Gastrocnemius medialis (tissue), 4 donors: ENCODE results near the gene TMEM266. TPM values are rescaled to one million over a fixed set of nuclear protein-coding genes. Genes with fewer than 3 reads are reported as not detected.

ENCODE experiments used
- ATAC-seq, 2 donors: fragments of 150-250 bp; one replicate each; pipeline ENCODE4 v1.9.1; 2016
- DNase-seq, 2 donors: peaks; one replicate each; pipeline ENCODE4 v3.0.0-alpha.2; 2019
- H3K27ac ChIP-seq, 4 donors: fragments of 200-600 bp; sonication (generic); 1 replicate in 1 of 4; 2 replicates in 3 of 4; pipeline ENCODE4 v1.5.1; 2016 to 2018; ENCODE audit warnings: mild to moderate bottlenecking in 2 of 4, moderate library complexity in 1 of 4
- H3K27me3 ChIP-seq, 3 donors: fragments of 200-600 bp; sonication (generic) in 2 of 3; 1 replicate in 1 of 3; 2 replicates in 2 of 3; pipeline versions ENCODE4 v1.5.1 to v1.6.0; 2016 to 2019; ENCODE audit warnings: mild to moderate bottlenecking in 1 of 3, moderate library complexity in 1 of 3
- H3K36me3 ChIP-seq, 2 donors: fragments of 200-600 bp; sonication (generic) in 1 of 2; one replicate each; pipeline ENCODE4 v1.5.1; 2017 to 2018
- H3K4me1 ChIP-seq, 2 donors: fragments of 200-600 bp; sonication (generic) in 1 of 2; one replicate each; pipeline ENCODE4 v1.5.1; 2016 to 2017; ENCODE audit warnings: mild to moderate bottlenecking in 2 of 2
- H3K4me3 ChIP-seq, 4 donors: fragments of 200-600 bp; sonication (generic) in 3 of 4; 1 replicate in 1 of 4; 2 replicates in 3 of 4; pipeline ENCODE4 v1.5.1; 2016 to 2019; ENCODE audit warnings: mild to moderate bottlenecking in 2 of 4
- H3K9me3 ChIP-seq, 3 donors: fragments of 200-600 bp; sonication (generic) in 2 of 3; 1 replicate in 1 of 3; 2 replicates in 2 of 3; pipeline ENCODE4 v1.5.1; 2016 to 2019
- POLR2A ChIP-seq, 2 donors: fragments of 450-650 bp; IDR thresholded peaks; one replicate each; pipeline ENCODE4 v1.6.1; 2017; ENCODE audit warnings: antibody characterized with exemption in 2 of 2, mild to moderate bottlenecking in 2 of 2, moderate library complexity in 2 of 2
- in situ Hi-C, 4 donors: fragments of 200-750 bp; cut with MboI; loops; one replicate each; pipeline versions ENCODE4 v1.15.0 to v1.8.0; 2017; ENCODE audit warnings: low sequenced_read_pairs in 4 of 4
- intact Hi-C: fragments of 100-400 bp; cut with DNase I; formaldehyde crosslinking; loops from one replicate; pipeline ENCODE4 v1.15.1; 2023; ENCODE audit warnings: low total_unique reads
- total RNA-seq, 4 donors: library from RNA; depleted of rRNA; stranded (reverse); fragments of >200 nt; gene quantifications; one replicate each; pipeline versions ENCODE4 v1.1.0 to v1.2.3, GENCODE V29; 2016
- TF ChIP-seq, protein P1 (sequence below), 5 experiments: fragments of 450-650 bp in 3 of 5; fragments of 200-600 bp in 2 of 5; sonication (generic) in 2 of 5; IDR thresholded peaks in 4 of 5; conservative IDR thresholded peaks in 1 of 5; 1 replicate in 4 of 5; 2 replicates in 1 of 5; pipeline ENCODE4 v1.5.1; 2016 to 2019; ENCODE audit warnings: antibody characterized with exemption in 5 of 5, mild to moderate bottlenecking in 3 of 5, moderate library complexity in 3 of 5

The TMEM266 gene
- total RNA-seq, 4 donors from 2014 or later, result 3.6 to 17.1 (median 11.7) TPM

DNA sequence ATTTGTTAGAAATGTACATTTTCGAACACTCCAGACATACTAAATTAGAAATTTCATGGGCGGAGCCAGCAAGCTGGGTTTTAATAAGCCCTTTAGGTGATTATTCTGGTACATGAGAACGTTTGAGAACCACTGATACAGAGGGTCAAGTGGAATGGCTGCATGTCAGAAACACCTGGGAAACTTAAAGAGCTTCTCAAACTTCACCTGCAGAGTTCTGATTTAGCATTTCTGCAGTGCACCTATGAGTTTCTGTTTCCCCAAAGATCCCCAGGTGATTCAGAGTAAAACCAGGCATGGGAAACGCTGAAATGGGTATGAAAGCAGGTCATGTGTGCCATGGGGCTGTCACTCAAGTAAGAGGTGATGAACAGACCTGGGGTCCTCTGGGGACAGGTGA lies 68.1 kb downstream of the TMEM266 start:
- ATAC-seq (no peak), DNase-seq (no peak)
- in situ Hi-C loops, result no loop called here
- no peak overlapping the region for H3K4me3 ChIP-seq
- H3K27me3 ChIP-seq, result no peaks in the 10 kb centered on the region
- TF ChIP-seq POLR2A (IDR thresholded peaks at IDR 0.05), result no peak
- TF ChIP-seq, protein P1, sequence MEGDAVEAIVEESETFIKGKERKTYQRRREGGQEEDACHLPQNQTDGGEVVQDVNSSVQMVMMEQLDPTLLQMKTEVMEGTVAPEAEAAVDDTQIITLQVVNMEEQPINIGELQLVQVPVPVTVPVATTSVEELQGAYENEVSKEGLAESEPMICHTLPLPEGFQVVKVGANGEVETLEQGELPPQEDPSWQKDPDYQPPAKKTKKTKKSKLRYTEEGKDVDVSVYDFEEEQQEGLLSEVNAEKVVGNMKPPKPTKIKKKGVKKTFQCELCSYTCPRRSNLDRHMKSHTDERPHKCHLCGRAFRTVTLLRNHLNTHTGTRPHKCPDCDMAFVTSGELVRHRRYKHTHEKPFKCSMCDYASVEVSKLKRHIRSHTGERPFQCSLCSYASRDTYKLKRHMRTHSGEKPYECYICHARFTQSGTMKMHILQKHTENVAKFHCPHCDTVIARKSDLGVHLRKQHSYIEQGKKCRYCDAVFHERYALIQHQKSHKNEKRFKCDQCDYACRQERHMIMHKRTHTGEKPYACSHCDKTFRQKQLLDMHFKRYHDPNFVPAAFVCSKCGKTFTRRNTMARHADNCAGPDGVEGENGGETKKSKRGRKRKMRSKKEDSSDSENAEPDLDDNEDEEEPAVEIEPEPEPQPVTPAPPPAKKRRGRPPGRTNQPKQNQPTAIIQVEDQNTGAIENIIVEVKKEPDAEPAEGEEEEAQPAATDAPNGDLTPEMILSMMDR (IDR thresholded peaks at IDR 0.05 in 4 of 5, conservative IDR thresholded peaks at IDR 0.05 in 1 of 5), result no peak
- no peaks in the 10 kb centered on the region for H3K4me1 ChIP-seq
- no peaks in the 10 kb centered on the region for H3K36me3 ChIP-seq
- intact Hi-C loops, result no loop called here
- H3K9me3 ChIP-seq, result no peaks in the 10 kb centered on the region
- H3K27ac ChIP-seq, result no peak overlapping the region

DNA sequence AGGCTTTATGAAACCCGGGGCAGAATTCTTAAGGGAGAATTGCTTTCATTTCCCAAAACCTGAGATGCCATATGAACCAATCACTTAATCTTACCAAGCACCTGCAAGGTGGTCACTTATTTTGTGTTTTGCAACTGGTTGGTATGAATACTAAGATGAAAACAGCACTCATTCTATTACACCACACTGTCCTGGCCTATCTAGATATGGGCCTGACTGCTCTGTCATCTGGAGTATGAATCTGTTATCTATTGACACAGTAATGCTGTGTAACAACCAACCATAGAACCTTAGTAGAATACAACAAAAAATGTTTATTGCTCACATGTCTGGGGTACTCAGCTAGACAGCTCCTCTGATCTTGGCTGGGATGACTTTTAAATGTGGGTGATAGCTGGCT lies 74.8 kb downstream of the TMEM266 start:
- Histone ChIP-seq H3K27me3 (no peaks in the 10 kb centered on the region), H3K4me3 (no peak overlapping the region), H3K36me3 (no peaks in the 10 kb centered on the region), H3K27ac (no peak overlapping the region), H3K9me3 (no peaks in the 10 kb centered on the region), H3K4me1 (peaks cover 0 to under 1% of the 10 kb centered on the region in 2 donors)
- DNase-seq, result no peak
- TF ChIP-seq, protein P1 (IDR thresholded peaks at IDR 0.05 in 4 of 5, conservative IDR thresholded peaks at IDR 0.05 in 1 of 5), result no peak
- no peak for TF ChIP-seq POLR2A (IDR thresholded peaks at IDR 0.05)
- in situ Hi-C loops, result loop anchor here in 2 of 4 donors (5.0 to 10.0 kb wide), 2 partner anchors 80 to 82 kb away; partner anchors contain the start of gene TMEM266 (in 1 of the 2)
- intact Hi-C loops, result no loop called here
- ATAC-seq, result no peak

DNA sequence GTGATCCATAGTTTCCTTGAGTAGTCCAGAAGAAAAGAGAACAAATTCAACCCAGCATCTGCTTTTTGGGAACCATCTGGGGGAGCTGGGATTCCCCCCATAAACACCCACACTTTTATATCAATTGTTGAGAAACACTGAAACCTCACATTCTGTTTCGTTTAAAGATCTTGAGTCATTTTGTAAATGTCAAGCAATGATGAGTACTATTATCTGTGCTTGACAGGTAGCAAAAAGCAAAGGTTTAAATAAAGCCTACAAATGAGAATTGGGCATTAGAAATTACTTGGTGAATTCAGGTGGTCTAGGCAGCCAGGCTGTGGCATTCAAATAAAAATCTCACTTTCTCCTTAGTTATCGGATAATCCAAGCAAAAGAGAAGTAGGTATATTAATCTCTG lies 75.7 kb downstream of the TMEM266 start:
- H3K9me3 ChIP-seq, result no peaks in the 10 kb centered on the region
- peaks cover 0 to 4% of the 10 kb centered on the region in 2 donors for H3K4me1 ChIP-seq
- no peak overlapping the region for H3K27ac ChIP-seq
- DNase-seq, result no peak
- TF ChIP-seq POLR2A (IDR thresholded peaks at IDR 0.05), result no peak
- TF ChIP-seq, protein P1 (IDR thresholded peaks at IDR 0.05 in 4 of 5, conservative IDR thresholded peaks at IDR 0.05 in 1 of 5), result no peak
- no peaks in the 10 kb centered on the region for H3K36me3 ChIP-seq
- no peak overlapping the region for H3K4me3 ChIP-seq
- in situ Hi-C loops (loop anchor here in 2 of 4 donors (5.0 to 10.0 kb wide), 2 partner anchors 78 to 81 kb away; partner anchors contain the start of gene TMEM266 (in 2 of the 2)), intact Hi-C loops (no loop called here)
- H3K27me3 ChIP-seq, result no peaks in the 10 kb centered on the region
- no peak for ATAC-seq

DNA sequence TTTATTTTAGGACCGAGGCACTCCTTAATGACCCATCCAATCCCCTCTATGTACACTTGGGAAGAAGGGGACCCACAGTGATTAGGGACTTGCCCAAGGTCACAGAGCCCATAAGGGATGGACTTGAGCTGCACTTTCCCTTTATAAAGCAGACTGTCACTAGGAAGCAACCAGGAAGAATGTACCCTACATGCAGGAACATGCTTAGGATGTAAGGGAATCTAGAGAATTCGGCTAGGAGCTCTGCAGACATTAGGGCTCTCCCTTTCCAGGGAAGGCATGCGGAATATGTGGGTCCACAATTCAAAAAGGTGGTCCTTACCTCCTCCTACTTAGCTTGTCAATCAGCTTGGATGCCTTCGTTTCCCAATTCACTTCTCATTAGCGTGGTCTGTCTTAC lies 78.7 kb downstream of the TMEM266 start:
- no peaks in the 10 kb centered on the region for H3K36me3 ChIP-seq
- no peak overlapping the region for H3K4me3 ChIP-seq
- no peak overlapping the region for H3K27ac ChIP-seq
- H3K9me3 ChIP-seq, result no peaks in the 10 kb centered on the region
- intact Hi-C loops (no loop called here), in situ Hi-C loops (loop anchor here in 2 of 4 donors (5.0 to 10.0 kb wide), 2 partner anchors 81 to 84 kb away; partner anchors contain the start of gene TMEM266 (in 2 of the 2))
- TF ChIP-seq POLR2A (IDR thresholded peaks at IDR 0.05), result no peak
- TF ChIP-seq, protein P1 (IDR thresholded peaks at IDR 0.05 in 4 of 5, conservative IDR thresholded peaks at IDR 0.05 in 1 of 5), result no peak
- no peak for DNase-seq
- no peak for ATAC-seq
- peaks cover 0 to 4% of the 10 kb centered on the region in 2 donors for H3K4me1 ChIP-seq
- H3K27me3 ChIP-seq, result no peaks in the 10 kb centered on the region
